Liver (tissue), 9 donors: ENCODE data around the gene PNPLA3. TPM values are rescaled to one million over a fixed set of nuclear protein-coding genes. Genes with fewer than 3 reads are reported as not detected.

Experiments used
- DNase-seq: peaks from one replicate; pipeline ENCODE4 v3.0.0-alpha.2; 2017; ENCODE audit warnings: low spot score
- H3K27ac ChIP-seq, 2 donors: one replicate each; pipeline ENCODE4 v1.7.0; 2013; ENCODE audit warnings: inconsistent platforms in 2 of 2, low read length in 2 of 2, control low read depth in 1 of 2, low read depth in 1 of 2, mild to moderate bottlenecking in 1 of 2
- H3K27me3 ChIP-seq, 4 donors: one replicate each; pipeline versions ENCODE4 v1.6.1 to v1.7.0; 2013; ENCODE audit warnings: low read length in 3 of 4, inconsistent platforms in 1 of 4, mild to moderate bottlenecking in 1 of 4, moderate library complexity in 1 of 4; ENCODE audit not compliant: control insufficient read depth in 4 of 4, insufficient read depth in 4 of 4
- H3K36me3 ChIP-seq, 4 donors: one replicate each; pipeline versions ENCODE4 v1.6.1 to v1.7.0; 2013; ENCODE audit warnings: low read length in 3 of 4, mild to moderate bottlenecking in 3 of 4, low read depth in 1 of 4, moderate library complexity in 1 of 4; ENCODE audit not compliant: control insufficient read depth in 4 of 4, insufficient read depth in 3 of 4
- H3K4me1 ChIP-seq, 4 donors: one replicate each; pipeline versions ENCODE4 v1.6.1 to v1.7.0; 2013; ENCODE audit warnings: low read length in 3 of 4, mild to moderate bottlenecking in 3 of 4, moderate library complexity in 1 of 4; ENCODE audit not compliant: control insufficient read depth in 4 of 4, insufficient read depth in 4 of 4
- H3K4me3 ChIP-seq, 3 donors: one replicate each; pipeline versions ENCODE4 v1.6.1 to v1.7.0; 2013; ENCODE audit warnings: low read length in 3 of 3, control low read depth in 1 of 3, low read depth in 1 of 3, mild to moderate bottlenecking in 1 of 3
- H3K9ac ChIP-seq, 2 donors: one replicate each; pipeline ENCODE4 v1.7.0; 2013; ENCODE audit warnings: low read length in 2 of 2, mild to moderate bottlenecking in 2 of 2, moderate library complexity in 2 of 2, control low read depth in 1 of 2, low read depth in 1 of 2
- H3K9me3 ChIP-seq, 4 donors: one replicate each; pipeline versions ENCODE4 v1.6.1 to v1.7.0; 2013; ENCODE audit warnings: low read length in 3 of 4; ENCODE audit not compliant: control insufficient read depth in 4 of 4
- EGR1 ChIP-seq, 2 donors: IDR thresholded peaks; 2 replicates each; pipeline ENCODE4 v1.6.1; 2016 to 2018; ENCODE audit warnings: antibody characterized with exemption in 2 of 2, low read depth in 2 of 2
- FOXA1 ChIP-seq: IDR thresholded peaks from 2 replicates; pipeline ENCODE4 v1.6.1; 2016; ENCODE audit warnings: antibody characterized with exemption
- FOXA2 ChIP-seq: IDR thresholded peaks from 2 replicates; pipeline ENCODE4 v1.6.1; 2016; ENCODE audit warnings: antibody characterized with exemption
- GABPA ChIP-seq, 2 donors: IDR thresholded peaks in 1 of 2; conservative IDR thresholded peaks in 1 of 2; 2 replicates each; pipeline ENCODE4 v1.6.1; 2016; ENCODE audit warnings: antibody characterized with exemption in 2 of 2, mild to moderate bottlenecking in 1 of 2, moderate library complexity in 1 of 2
- HNF4A ChIP-seq, 2 donors: conservative IDR thresholded peaks; 2 replicates each; pipeline ENCODE4 v1.6.1; 2016; ENCODE audit warnings: antibody characterized with exemption in 2 of 2, mild to moderate bottlenecking in 2 of 2
- HNF4G ChIP-seq: IDR thresholded peaks from 2 replicates; pipeline ENCODE4 v1.6.1; 2016; ENCODE audit warnings: antibody characterized with exemption
- JUND ChIP-seq, 2 donors: IDR thresholded peaks; 2 replicates each; pipeline ENCODE4 v1.6.1; 2016; ENCODE audit warnings: antibody characterized with exemption in 2 of 2
- NR2F2 ChIP-seq: IDR thresholded peaks from 2 replicates; pipeline ENCODE4 v1.6.1; 2016; ENCODE audit warnings: antibody characterized with exemption
- RAD21 ChIP-seq, 2 donors: IDR thresholded peaks; 2 replicates each; pipeline ENCODE4 v1.6.1; 2016; ENCODE audit warnings: antibody characterized with exemption in 2 of 2, mild to moderate bottlenecking in 2 of 2
- RXRA ChIP-seq, 2 donors: IDR thresholded peaks; 2 replicates each; pipeline ENCODE4 v1.6.1; 2017 to 2018; ENCODE audit warnings: antibody characterized with exemption in 2 of 2, mild to moderate bottlenecking in 1 of 2
- SP1 ChIP-seq: IDR thresholded peaks from 2 replicates; pipeline ENCODE4 v1.6.1; 2018; ENCODE audit warnings: antibody characterized with exemption, mild to moderate bottlenecking
- YY1 ChIP-seq: IDR thresholded peaks from 2 replicates; pipeline ENCODE4 v1.6.1; 2016; ENCODE audit warnings: antibody characterized with exemption, mild to moderate bottlenecking
- WGBS: extraction: QIAGEN DNeasy Blood & Tissue Kit; methylation state at CpG from one replicate; pipeline ENCODE4 v1.1.7; 2013; 5-methylcytosine and 5-hydroxymethylcytosine counted together
- polyA plus RNA-seq, 2 donors: library from polyadenylated mRNA; stranded (reverse) in 1 of 2; unstranded in 1 of 2; fragments of 200-250 nt in 1 of 2; fragments of >200 nt in 1 of 2; fragmentation: Nextera tagmentation in 1 of 2; extraction: Ambion mirVana in 1 of 2; gene quantifications; one replicate each; pipeline versions ENCODE4 v1.2.1 to v1.2.3, GENCODE V29; 2013 to 2015
- total RNA-seq, 2 donors: library from RNA; depleted of rRNA; stranded (reverse); fragments of >200 nt; gene quantifications; one replicate each; pipeline ENCODE4 v1.2.3, GENCODE V29; 2014
- TF ChIP-seq, protein P1 (sequence below): IDR thresholded peaks from 2 replicates; pipeline ENCODE4 v1.6.1; 2016; ENCODE audit warnings: antibody characterized with exemption, mild to moderate bottlenecking
- TF ChIP-seq, protein P2 (sequence below): IDR thresholded peaks from 2 replicates; pipeline ENCODE4 v1.6.1; 2016; ENCODE audit warnings: antibody characterized with exemption
- TF ChIP-seq, protein P3 (sequence below): IDR thresholded peaks from 2 replicates; pipeline ENCODE4 v1.6.1; 2016; ENCODE audit warnings: antibody characterized with exemption
- TF ChIP-seq, protein P4 (sequence below): IDR thresholded peaks from 2 replicates; pipeline ENCODE4 v1.6.1; 2016; ENCODE audit warnings: antibody characterized with exemption
- TF ChIP-seq, protein P5 (sequence below): fragments of 150-350 bp; IDR thresholded peaks from 2 replicates; pipeline ENCODE4 v1.5.1; 2017; ENCODE audit warnings: improper control_type of control experiment, low read depth, low read length; ENCODE audit not compliant: missing input control
- donor health status: healthy.
- donor health status: healthy.
- donor health status: healthy.
- donor health status: healthy.
- donor health status: healthy.

Gene PNPLA3
- total and polyA plus RNA-seq, 4 donors = 15.9 to 59.1 (median 24.8) TPM

DNA sequence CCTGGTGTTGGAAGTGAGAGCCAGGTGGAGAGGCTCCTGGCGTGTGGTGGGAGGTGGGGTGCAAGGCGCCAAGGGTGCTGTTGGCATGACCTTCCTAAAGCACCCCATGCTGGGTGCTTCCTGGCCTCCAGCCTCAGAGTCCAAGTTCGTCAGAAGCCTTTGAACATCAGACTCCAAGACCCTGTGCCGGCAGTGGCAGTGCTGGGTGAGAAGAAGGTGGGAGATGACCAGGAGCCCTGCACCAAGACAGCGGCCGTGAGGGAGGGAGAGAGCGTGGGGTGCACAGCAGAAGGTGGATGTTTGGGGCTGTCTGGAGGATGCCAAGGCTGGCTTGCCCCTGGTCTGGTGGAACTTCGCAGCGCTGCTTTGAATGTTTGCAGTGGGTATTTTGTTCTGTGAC, 70.8 kb downstream of the PNPLA3 start:
- Histone ChIP-seq H3K4me1 (no peaks in the 10 kb centered on the region), H3K9me3 (no peaks in the 10 kb centered on the region), H3K4me3 (no peak overlapping the region), H3K9ac (no peak overlapping the region), H3K36me3 (peaks cover 13 to 60% (median 41%) of the 10 kb centered on the region in 4 donors), H3K27ac (no peak overlapping the region), H3K27me3 (no peaks in the 10 kb centered on the region)
- WGBS = 93% methylated on average over 9 of the region's 9 CpGs
- DNase-seq = no peak
- TF ChIP-seq JUND (IDR thresholded peaks at IDR 0.05) (no peak), RXRA (IDR thresholded peaks at IDR 0.05) (no peak), EGR1 (IDR thresholded peaks at IDR 0.05; ENCODE audit: low read depth in 2 of 2) (no peak), FOXA2 (no peak), NR2F2 (no peak), SP1 (no peak), FOXA1 (no peak), RAD21 (IDR thresholded peaks at IDR 0.05) (no peak), GABPA (IDR thresholded peaks at IDR 0.05 in 1 of 2, conservative IDR thresholded peaks at IDR 0.05 in 1 of 2) (no peak), YY1 (no peak), HNF4G (no peak), HNF4A (conservative IDR thresholded peaks at IDR 0.05) (no peak)
- TF ChIP-seq, protein P1, sequence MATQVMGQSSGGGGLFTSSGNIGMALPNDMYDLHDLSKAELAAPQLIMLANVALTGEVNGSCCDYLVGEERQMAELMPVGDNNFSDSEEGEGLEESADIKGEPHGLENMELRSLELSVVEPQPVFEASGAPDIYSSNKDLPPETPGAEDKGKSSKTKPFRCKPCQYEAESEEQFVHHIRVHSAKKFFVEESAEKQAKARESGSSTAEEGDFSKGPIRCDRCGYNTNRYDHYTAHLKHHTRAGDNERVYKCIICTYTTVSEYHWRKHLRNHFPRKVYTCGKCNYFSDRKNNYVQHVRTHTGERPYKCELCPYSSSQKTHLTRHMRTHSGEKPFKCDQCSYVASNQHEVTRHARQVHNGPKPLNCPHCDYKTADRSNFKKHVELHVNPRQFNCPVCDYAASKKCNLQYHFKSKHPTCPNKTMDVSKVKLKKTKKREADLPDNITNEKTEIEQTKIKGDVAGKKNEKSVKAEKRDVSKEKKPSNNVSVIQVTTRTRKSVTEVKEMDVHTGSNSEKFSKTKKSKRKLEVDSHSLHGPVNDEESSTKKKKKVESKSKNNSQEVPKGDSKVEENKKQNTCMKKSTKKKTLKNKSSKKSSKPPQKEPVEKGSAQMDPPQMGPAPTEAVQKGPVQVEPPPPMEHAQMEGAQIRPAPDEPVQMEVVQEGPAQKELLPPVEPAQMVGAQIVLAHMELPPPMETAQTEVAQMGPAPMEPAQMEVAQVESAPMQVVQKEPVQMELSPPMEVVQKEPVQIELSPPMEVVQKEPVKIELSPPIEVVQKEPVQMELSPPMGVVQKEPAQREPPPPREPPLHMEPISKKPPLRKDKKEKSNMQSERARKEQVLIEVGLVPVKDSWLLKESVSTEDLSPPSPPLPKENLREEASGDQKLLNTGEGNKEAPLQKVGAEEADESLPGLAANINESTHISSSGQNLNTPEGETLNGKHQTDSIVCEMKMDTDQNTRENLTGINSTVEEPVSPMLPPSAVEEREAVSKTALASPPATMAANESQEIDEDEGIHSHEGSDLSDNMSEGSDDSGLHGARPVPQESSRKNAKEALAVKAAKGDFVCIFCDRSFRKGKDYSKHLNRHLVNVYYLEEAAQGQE = no peak
- TF ChIP-seq, protein P2, sequence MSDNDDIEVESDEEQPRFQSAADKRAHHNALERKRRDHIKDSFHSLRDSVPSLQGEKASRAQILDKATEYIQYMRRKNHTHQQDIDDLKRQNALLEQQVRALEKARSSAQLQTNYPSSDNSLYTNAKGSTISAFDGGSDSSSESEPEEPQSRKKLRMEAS = no peak
- TF ChIP-seq, protein P3, sequence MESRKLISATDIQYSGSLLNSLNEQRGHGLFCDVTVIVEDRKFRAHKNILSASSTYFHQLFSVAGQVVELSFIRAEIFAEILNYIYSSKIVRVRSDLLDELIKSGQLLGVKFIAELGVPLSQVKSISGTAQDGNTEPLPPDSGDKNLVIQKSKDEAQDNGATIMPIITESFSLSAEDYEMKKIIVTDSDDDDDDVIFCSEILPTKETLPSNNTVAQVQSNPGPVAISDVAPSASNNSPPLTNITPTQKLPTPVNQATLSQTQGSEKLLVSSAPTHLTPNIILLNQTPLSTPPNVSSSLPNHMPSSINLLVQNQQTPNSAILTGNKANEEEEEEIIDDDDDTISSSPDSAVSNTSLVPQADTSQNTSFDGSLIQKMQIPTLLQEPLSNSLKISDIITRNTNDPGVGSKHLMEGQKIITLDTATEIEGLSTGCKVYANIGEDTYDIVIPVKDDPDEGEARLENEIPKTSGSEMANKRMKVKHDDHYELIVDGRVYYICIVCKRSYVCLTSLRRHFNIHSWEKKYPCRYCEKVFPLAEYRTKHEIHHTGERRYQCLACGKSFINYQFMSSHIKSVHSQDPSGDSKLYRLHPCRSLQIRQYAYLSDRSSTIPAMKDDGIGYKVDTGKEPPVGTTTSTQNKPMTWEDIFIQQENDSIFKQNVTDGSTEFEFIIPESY = no peak
- TF ChIP-seq, protein P4, sequence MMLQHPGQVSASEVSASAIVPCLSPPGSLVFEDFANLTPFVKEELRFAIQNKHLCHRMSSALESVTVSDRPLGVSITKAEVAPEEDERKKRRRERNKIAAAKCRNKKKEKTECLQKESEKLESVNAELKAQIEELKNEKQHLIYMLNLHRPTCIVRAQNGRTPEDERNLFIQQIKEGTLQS = no peak
- TF ChIP-seq, protein P5, sequence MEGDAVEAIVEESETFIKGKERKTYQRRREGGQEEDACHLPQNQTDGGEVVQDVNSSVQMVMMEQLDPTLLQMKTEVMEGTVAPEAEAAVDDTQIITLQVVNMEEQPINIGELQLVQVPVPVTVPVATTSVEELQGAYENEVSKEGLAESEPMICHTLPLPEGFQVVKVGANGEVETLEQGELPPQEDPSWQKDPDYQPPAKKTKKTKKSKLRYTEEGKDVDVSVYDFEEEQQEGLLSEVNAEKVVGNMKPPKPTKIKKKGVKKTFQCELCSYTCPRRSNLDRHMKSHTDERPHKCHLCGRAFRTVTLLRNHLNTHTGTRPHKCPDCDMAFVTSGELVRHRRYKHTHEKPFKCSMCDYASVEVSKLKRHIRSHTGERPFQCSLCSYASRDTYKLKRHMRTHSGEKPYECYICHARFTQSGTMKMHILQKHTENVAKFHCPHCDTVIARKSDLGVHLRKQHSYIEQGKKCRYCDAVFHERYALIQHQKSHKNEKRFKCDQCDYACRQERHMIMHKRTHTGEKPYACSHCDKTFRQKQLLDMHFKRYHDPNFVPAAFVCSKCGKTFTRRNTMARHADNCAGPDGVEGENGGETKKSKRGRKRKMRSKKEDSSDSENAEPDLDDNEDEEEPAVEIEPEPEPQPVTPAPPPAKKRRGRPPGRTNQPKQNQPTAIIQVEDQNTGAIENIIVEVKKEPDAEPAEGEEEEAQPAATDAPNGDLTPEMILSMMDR = no peak
